H1 (cell line): ENCODE measurements around the gene ERCC6. TPM values are rescaled to one million over a fixed set of nuclear protein-coding genes. Genes with fewer than 3 reads are reported as not detected.

ENCODE experiments used
- CTCF ChIA-PET: fragments of 300-600 bp; sonication (Branson Sonifier 250); formaldehyde crosslinking; loops from one replicate; lab custom pipeline; 2021; ENCODE audit not compliant: partially characterized antibody; lab: Charles Lee
- POLR2A ChIA-PET: fragments of 300-600 bp; sonication (Branson Sonifier 250); formaldehyde crosslinking; loops from one replicate; lab custom pipeline; 2021; ENCODE audit warnings: inconsistent platforms; ENCODE audit not compliant: partially characterized antibody; lab: Charles Lee
- DNase-seq, 2 experiments: peaks; one replicate each; pipeline versions ENCODE4 v3.0.0 to v3.0.0-alpha.2; 2010 to 2022; ENCODE audit warnings: low spot score in 2 of 2, low read depth in 1 of 2, mixed read lengths in 1 of 2
- FAIRE-seq: peaks from 2 replicates; lab custom pipeline; 2011; peaks lifted over from hg19 to GRCh38; lab: Jason Lieb, UNC
- H2AFZ ChIP-seq: 2 replicates; pipeline ENCODE4 v1.8.1; 2012; ENCODE audit warnings: low read length, inconsistent platforms
- H2AK5ac ChIP-seq: 2 replicates; pipeline ENCODE4 v1.6.1; 2013; ENCODE audit warnings: low read depth, low read length
- H2BK120ac ChIP-seq: replicated peaks from 2 replicates; pipeline ENCODE3; 2013; ENCODE audit warnings: low read depth, low read length, inconsistent platforms
- H2BK12ac ChIP-seq: 2 replicates; pipeline ENCODE4 v1.6.1; 2013; ENCODE audit warnings: low read depth, low read length
- H2BK15ac ChIP-seq: 2 replicates; pipeline ENCODE4 v1.6.1; 2013; ENCODE audit warnings: low read length
- H2BK20ac ChIP-seq: 2 replicates; pipeline ENCODE4 v1.6.1; 2013; ENCODE audit warnings: low read length
- H2BK5ac ChIP-seq: 2 replicates; pipeline ENCODE4 v1.6.1; 2013; ENCODE audit warnings: low read depth, low read length
- H3K14ac ChIP-seq: 2 replicates; pipeline ENCODE4 v1.6.1; 2013; ENCODE audit warnings: inconsistent platforms; ENCODE audit not compliant: insufficient read length
- H3K18ac ChIP-seq: 2 replicates; pipeline ENCODE4 v1.6.1; 2013; ENCODE audit warnings: low read length; ENCODE audit errors: extremely low read depth
- H3K23ac ChIP-seq: 2 replicates; pipeline ENCODE4 v1.6.1; 2013; ENCODE audit warnings: inconsistent platforms; ENCODE audit not compliant: insufficient read length
- H3K23me2 ChIP-seq: 2 replicates; pipeline ENCODE4 v1.6.1; 2013; ENCODE audit warnings: low read depth, low read length
- H3K27ac ChIP-seq: 2 replicates; pipeline ENCODE4 v1.6.1; 2011; ENCODE audit warnings: low read depth, low read length, inconsistent platforms
- H3K27me3 ChIP-seq, 4 experiments: replicated peaks in 1 of 4; 1 replicate in 1 of 4; 2 replicates in 3 of 4; pipeline versions ENCODE4 v1.6.1 to v1.8.1; 2011 to 2013; ENCODE audit warnings: low read length in 3 of 4, mild to moderate bottlenecking in 3 of 4, inconsistent platforms in 2 of 4, mixed read lengths in 2 of 4, moderate library complexity in 1 of 4; ENCODE audit not compliant: control insufficient read depth in 3 of 4, insufficient read depth in 3 of 4; ENCODE audit errors: extremely low read depth in 1 of 4
- H3K36me3 ChIP-seq, 4 experiments: 2 replicates each; pipeline versions ENCODE4 v1.6.1 to v1.8.1; 2011 to 2013; ENCODE audit warnings: mild to moderate bottlenecking in 4 of 4, low read length in 3 of 4, moderate library complexity in 2 of 4, control low read depth in 1 of 4, inconsistent platforms in 1 of 4; ENCODE audit not compliant: insufficient read depth in 4 of 4, control insufficient read depth in 2 of 4
- H3K4ac ChIP-seq: replicated peaks from 2 replicates; pipeline ENCODE3; 2013; ENCODE audit warnings: low read length, low read depth, mixed read lengths, inconsistent platforms; ENCODE audit not compliant: insufficient read length
- H3K4me1 ChIP-seq, 4 experiments: replicated peaks in 1 of 4; 1 replicate in 1 of 4; 2 replicates in 3 of 4; pipeline versions ENCODE4 v1.6.1 to v1.8.1; 2011 to 2013; ENCODE audit warnings: low read length in 3 of 4, inconsistent platforms in 2 of 4, mixed read lengths in 1 of 4; ENCODE audit not compliant: insufficient read depth in 4 of 4, control insufficient read depth in 3 of 4
- H3K4me2 ChIP-seq, 2 experiments: 2 replicates each; pipeline versions ENCODE4 v1.6.1 to v1.8.1; 2011 to 2013; ENCODE audit warnings: low read depth in 2 of 2, low read length in 2 of 2, control low read depth in 1 of 2, inconsistent platforms in 1 of 2, mild to moderate bottlenecking in 1 of 2; ENCODE audit not compliant: insufficient read depth in 1 of 2
- H3K4me3 ChIP-seq, 4 experiments: fragments of 200-600, 300-600 bp in 1 of 4; sonication (generic), shearing (Covaris generic), sonication (Bioruptor Twin) in 1 of 4; 2 replicates each; pipeline versions ENCODE4 v1.5.1 to v1.8.1; 2011 to 2016; ENCODE audit warnings: low read length in 4 of 4, low read depth in 3 of 4, control low read depth in 2 of 4, inconsistent platforms in 2 of 4, mild to moderate bottlenecking in 2 of 4, mixed read lengths in 1 of 4, moderate library complexity in 1 of 4; ENCODE audit not compliant: insufficient read depth in 2 of 4; ENCODE audit errors: extremely low read depth in 1 of 4
- H3K56ac ChIP-seq: replicated peaks from 2 replicates; pipeline ENCODE3; 2013; ENCODE audit warnings: low read depth, mild to moderate bottlenecking, mixed read lengths, low read length, inconsistent platforms; ENCODE audit not compliant: insufficient read length
- H3K79me1 ChIP-seq: 2 replicates; pipeline ENCODE4 v1.6.1; 2013; ENCODE audit warnings: low read depth, low read length, control low read depth
- H3K79me2 ChIP-seq, 2 experiments: 2 replicates each; pipeline versions ENCODE4 v1.6.1 to v1.8.1; 2012 to 2013; ENCODE audit warnings: low read length in 2 of 2, mild to moderate bottlenecking in 2 of 2, inconsistent platforms in 1 of 2; ENCODE audit not compliant: insufficient read depth in 2 of 2, control insufficient read depth in 1 of 2
- H3K9ac ChIP-seq, 4 experiments: replicated peaks in 1 of 4; 1 replicate in 1 of 4; 2 replicates in 3 of 4; pipeline versions ENCODE4 v1.6.1 to v1.8.1; 2011 to 2013; ENCODE audit warnings: low read depth in 3 of 4, low read length in 3 of 4, control low read depth in 2 of 4, mild to moderate bottlenecking in 2 of 4, moderate library complexity in 2 of 4, inconsistent platforms in 1 of 4; ENCODE audit errors: extremely low read depth in 1 of 4
- H3K9me3 ChIP-seq, 2 experiments: 2 replicates each; pipeline versions ENCODE4 v1.6.1 to v1.8.1; 2012 to 2013; ENCODE audit warnings: mild to moderate bottlenecking in 2 of 2, moderate library complexity in 2 of 2, control low read depth in 1 of 2, inconsistent platforms in 1 of 2, low read depth in 1 of 2, low read length in 1 of 2, mixed read lengths in 1 of 2; ENCODE audit not compliant: insufficient read depth in 2 of 2
- H4K20me1 ChIP-seq, 2 experiments: replicated peaks in 1 of 2; 2 replicates each; pipeline versions ENCODE3 to v1.8.1; 2011 to 2013; ENCODE audit warnings: inconsistent platforms in 2 of 2, low read length in 2 of 2, mild to moderate bottlenecking in 1 of 2; ENCODE audit not compliant: insufficient read depth in 2 of 2, control insufficient read depth in 1 of 2
- H4K5ac ChIP-seq: 2 replicates; pipeline ENCODE4 v1.6.1; 2013; ENCODE audit warnings: low read length, low read depth, mixed read lengths, inconsistent platforms; ENCODE audit not compliant: insufficient read length
- H4K8ac ChIP-seq: 2 replicates; pipeline ENCODE4 v1.8.0; 2013; ENCODE audit warnings: mild to moderate bottlenecking, moderate library complexity, low read length, inconsistent platforms; ENCODE audit not compliant: insufficient read depth; ENCODE audit errors: extremely low read depth
- H4K91ac ChIP-seq: replicated peaks from 2 replicates; pipeline ENCODE3; 2013; ENCODE audit warnings: low read length, mixed read lengths, inconsistent platforms; ENCODE audit not compliant: insufficient read length
- CEBPB ChIP-seq: IDR thresholded peaks from 2 replicates; pipeline ENCODE4 v1.6.1; 2012; ENCODE audit warnings: low read depth, low read length
- EZH2 ChIP-seq: fragments of 200-600 bp; sonication (generic); IDR thresholded peaks from 2 replicates; pipeline ENCODE4 v1.7.1; 2012; ENCODE audit warnings: low read depth, mild to moderate bottlenecking, moderate library complexity, low read length, inconsistent platforms; ENCODE audit not compliant: severe bottlenecking
- HDAC6 ChIP-seq: IDR thresholded peaks from one replicate; pipeline ENCODE4 v1.7.1; 2012; ENCODE audit warnings: low read depth, mild to moderate bottlenecking, inconsistent platforms, low read length, moderate library complexity
- JUN ChIP-seq: IDR thresholded peaks from 2 replicates; pipeline ENCODE4 v1.6.1; 2011; ENCODE audit warnings: low read depth, mild to moderate bottlenecking, improper control_type of control experiment, low read length
- POLR2A ChIP-seq, 2 experiments: IDR thresholded peaks; 1 replicate in 1 of 2; 2 replicates in 1 of 2; pipeline ENCODE4 v1.6.1; 2011; ENCODE audit warnings: low read depth in 2 of 2, low read length in 2 of 2, mild to moderate bottlenecking in 2 of 2; ENCODE audit errors: control extremely low read depth in 1 of 2
- RAD21 ChIP-seq, 2 experiments: IDR thresholded peaks in 1 of 2; conservative IDR thresholded peaks in 1 of 2; 2 replicates each; pipeline ENCODE4 v1.6.1; 2011; ENCODE audit warnings: low read depth in 2 of 2, low read length in 2 of 2, improper control_type of control experiment in 1 of 2, inconsistent platforms in 1 of 2, mild to moderate bottlenecking in 1 of 2, moderate library complexity in 1 of 2
- SRF ChIP-seq: IDR thresholded peaks from 2 replicates; pipeline ENCODE4 v1.6.1; 2011; ENCODE audit warnings: mild to moderate bottlenecking, low read depth, low read length, moderate library complexity
- SUZ12 ChIP-seq: fragments of 200-600 bp; sonication (generic); IDR thresholded peaks from 2 replicates; pipeline ENCODE4 v1.6.1; 2012; ENCODE audit warnings: mild to moderate bottlenecking, inconsistent platforms, low read length, moderate library complexity, mixed read lengths
- TAF1 ChIP-seq: IDR thresholded peaks from 2 replicates; pipeline ENCODE4 v1.6.1; 2011; ENCODE audit warnings: mild to moderate bottlenecking, low read depth, low read length
- TCF12 ChIP-seq: IDR thresholded peaks from 2 replicates; pipeline ENCODE4 v1.6.1; 2011; ENCODE audit warnings: low read depth, mild to moderate bottlenecking, low read length
- WGBS, 2 experiments: shearing (Covaris generic) in 1 of 2; methylation state at CpG; one replicate each; pipeline versions ENCODE4 v1.1.6 to v1.1.7; 2013 to 2015; ENCODE audit warnings: low lambda C conversion rate in 2 of 2, mixed read lengths in 2 of 2, inconsistent platforms in 1 of 2, low coverage in 1 of 2, missing lambda C conversion rate in 1 of 2; ENCODE audit not compliant: insufficient replicate concordance in 2 of 2, insufficient coverage in 1 of 2, insufficient read length in 1 of 2; ENCODE audit errors: extremely low coverage in 1 of 2, missing lambda C conversion rate in 1 of 2; 5-methylcytosine and 5-hydroxymethylcytosine counted together
- polyA plus RNA-seq, 7 experiments: library from polyadenylated mRNA; depleted of rRNA in 3 of 7; stranded (reverse) in 5 of 7; unstranded in 2 of 7; fragments of >200 nt in 5 of 7; fragments of 200-250 nt in 2 of 7; gene quantifications; 1 replicate in 5 of 7; 2 replicates in 1 of 7; 4 replicates in 1 of 7; pipeline versions ENCODE4 v1.2.1 to v1.2.3, GENCODE V29; 2011 to 2013; ENCODE audit warnings: missing spikeins in 2 of 7, mixed read lengths in 2 of 7
- total RNA-seq: library from RNA; stranded (reverse); fragmentation: NEBNext Ultra II Directional; extraction: Animal tissue kit (Norgen Biotek cat#: 25700); gene quantifications from 2 replicates; pipeline ENCODE4 v1.2.1, GENCODE V29; 2021

Gene ERCC6
- total and polyA plus RNA-seq, 2 of the 8 experiments (the other 6 are each of a cell fraction or from before 2014, with no cell fraction given) = 4.1 to 11.9 TPM

DNA sequence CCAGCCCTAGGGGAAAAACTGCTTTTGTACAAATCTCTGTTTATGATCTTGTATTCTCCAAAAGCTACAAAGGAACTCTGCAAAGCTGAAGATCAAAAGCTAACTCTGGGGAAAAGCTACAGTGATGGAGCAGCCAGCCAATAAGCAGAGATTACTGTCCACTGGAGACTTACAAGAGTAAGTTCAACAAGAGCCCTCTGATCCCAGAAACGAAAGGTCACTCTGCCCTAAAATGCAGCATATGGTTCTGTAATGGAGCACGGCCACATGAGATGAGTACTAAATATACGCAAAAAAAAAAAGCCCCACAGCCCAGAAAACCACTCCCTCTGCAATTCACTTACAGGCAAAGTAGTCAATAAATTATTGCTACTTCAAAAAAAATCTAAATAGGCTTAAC is 60.1 kb downstream of the ERCC6 start:
- WGBS, 2 experiments = 91% methylated on average over 3 of the region's 3 CpGs; no CpG with 5 or more reads in 1 of the 2 experiments
- H3K23me2 ChIP-seq = no peaks in the 10 kb centered on the region; the same call in 1 of the 2 replicates
- H4K8ac ChIP-seq = no peak overlapping the region
- no peak overlapping the region for H3K4me2 ChIP-seq
- no peaks in the 10 kb centered on the region for H3K36me3 ChIP-seq
- POLR2A ChIA-PET = interaction anchor here (0.8 kb wide), 1 partner anchor 155 kb away, joined by 3 read pairs; no protein-coding TSS in a partner anchor
- no peak overlapping the region for H2AK5ac ChIP-seq
- H3K79me1 ChIP-seq = no peaks in the 10 kb centered on the region
- DNase-seq (no peak), FAIRE-seq (no peak)
- H2AFZ ChIP-seq = no peak overlapping the region
- no peaks in the 10 kb centered on the region for H3K79me2 ChIP-seq
- H3K9me3 ChIP-seq = no peaks in the 10 kb centered on the region
- no peaks in the 10 kb centered on the region for H3K4me1 ChIP-seq
- CTCF ChIA-PET = interaction anchor here (0.6 to 1.3 kb wide), 3 partner anchors 40 to 155 kb away, joined by 3 to 5 read pairs (median 3); no protein-coding TSS in a partner anchor
- no peak overlapping the region for H3K4me3 ChIP-seq
- H2BK15ac ChIP-seq = no peak overlapping the region
- H4K20me1 ChIP-seq = no peaks in the 10 kb centered on the region
- no peak overlapping the region for H3K23ac ChIP-seq
- H2BK120ac ChIP-seq = no peak overlapping the region
- no peak overlapping the region for H4K5ac ChIP-seq
- no peak overlapping the region for H4K91ac ChIP-seq
- no peak overlapping the region for H2BK20ac ChIP-seq
- H2BK5ac ChIP-seq = no peak overlapping the region
- no peak overlapping the region for H2BK12ac ChIP-seq
- H3K56ac ChIP-seq = no peak overlapping the region
- no peak overlapping the region for H3K18ac ChIP-seq
- no peak overlapping the region for H3K14ac ChIP-seq
- no peaks in the 10 kb centered on the region for H3K27me3 ChIP-seq
- TF ChIP-seq SUZ12 (no peak), POLR2A (IDR thresholded peaks at IDR 0.05; ENCODE audit: control extremely low read depth in 1 of 2, low read depth in 2 of 2, low read length in 2 of 2) (no peak), RAD21 (IDR thresholded peaks at IDR 0.05 in 1 of 2, conservative IDR thresholded peaks at IDR 0.05 in 1 of 2; ENCODE audit: low read depth in 2 of 2, low read length in 2 of 2) (no peak), CEBPB (no peak), HDAC6 (no peak), EZH2 (no peak), TAF1 (no peak), JUN (no peak), TCF12 (no peak), SRF (no peak)
- no peak overlapping the region for H3K9ac ChIP-seq
- H3K27ac ChIP-seq = no peak overlapping the region
- no peak overlapping the region for H3K4ac ChIP-seq
